IPS DF 6.9 (cell line): ENCODE data around the gene WIPF3.

Source experiments
- DNase-seq: peaks from one replicate; pipeline ENCODE4 v3.0.0-alpha.2; 2013; ENCODE audit warnings: low read depth, low spot score
- H3K27ac ChIP-seq: one replicate; pipeline ENCODE4 v1.5.1; 2013; ENCODE audit warnings: low read length, control low read depth
- H3K27me3 ChIP-seq: 2 replicates; pipeline ENCODE4 v1.6.1; 2013; ENCODE audit warnings: mild to moderate bottlenecking, low read length; ENCODE audit not compliant: control insufficient read depth, insufficient read depth
- H3K36me3 ChIP-seq: 2 replicates; pipeline ENCODE4 v1.6.1; 2013; ENCODE audit warnings: low read length; ENCODE audit not compliant: control insufficient read depth, insufficient read depth
- H3K4me1 ChIP-seq: 2 replicates; pipeline ENCODE4 v1.6.1; 2013; ENCODE audit warnings: low read length; ENCODE audit not compliant: control insufficient read depth, insufficient read depth
- H3K4me3 ChIP-seq: 2 replicates; pipeline ENCODE4 v1.5.1; 2013; ENCODE audit warnings: mild to moderate bottlenecking, low read length
- H3K9me3 ChIP-seq: 2 replicates; pipeline ENCODE4 v1.6.1; 2013; ENCODE audit warnings: low read length, inconsistent platforms; ENCODE audit not compliant: control insufficient read depth, insufficient read depth
- WGBS: extraction: QIAGEN DNeasy Blood & Tissue Kit; methylation state at CpG from one replicate; pipeline ENCODE4 v1.1.7; 2013; ENCODE audit warnings: mixed read lengths, missing lambda C conversion rate; ENCODE audit not compliant: insufficient read length, insufficient coverage; 5-methylcytosine and 5-hydroxymethylcytosine counted together

The WIPF3 gene

GRCh38 chr7:29965030-29965429, 158.7 kb downstream of the WIPF3 start:
- WGBS, result no CpG with 5 or more reads among the region's 3 CpGs
- DNase-seq, result no peak
- Histone ChIP-seq H3K4me3 (no peak overlapping the region), H3K9me3 (no peaks in the 10 kb centered on the region), H3K27ac (no peak overlapping the region), H3K4me1 (no peaks in the 10 kb centered on the region), H3K27me3 (no peaks in the 10 kb centered on the region), H3K36me3 (peaks cover 6% of the 10 kb centered on the region; the same call in 1 of the 2 replicates)
